Activated CD8-positive, alpha-beta memory T cell treated with anti-CD3 and anti-CD28 coated beads for 24 hours (primary cell): ENCODE results near the gene CCDC127.

ENCODE experiments used
- DNase-seq: peaks from one replicate; pipeline ENCODE4 v3.0.0-alpha.2; 2020

Gene CCDC127

DNA sequence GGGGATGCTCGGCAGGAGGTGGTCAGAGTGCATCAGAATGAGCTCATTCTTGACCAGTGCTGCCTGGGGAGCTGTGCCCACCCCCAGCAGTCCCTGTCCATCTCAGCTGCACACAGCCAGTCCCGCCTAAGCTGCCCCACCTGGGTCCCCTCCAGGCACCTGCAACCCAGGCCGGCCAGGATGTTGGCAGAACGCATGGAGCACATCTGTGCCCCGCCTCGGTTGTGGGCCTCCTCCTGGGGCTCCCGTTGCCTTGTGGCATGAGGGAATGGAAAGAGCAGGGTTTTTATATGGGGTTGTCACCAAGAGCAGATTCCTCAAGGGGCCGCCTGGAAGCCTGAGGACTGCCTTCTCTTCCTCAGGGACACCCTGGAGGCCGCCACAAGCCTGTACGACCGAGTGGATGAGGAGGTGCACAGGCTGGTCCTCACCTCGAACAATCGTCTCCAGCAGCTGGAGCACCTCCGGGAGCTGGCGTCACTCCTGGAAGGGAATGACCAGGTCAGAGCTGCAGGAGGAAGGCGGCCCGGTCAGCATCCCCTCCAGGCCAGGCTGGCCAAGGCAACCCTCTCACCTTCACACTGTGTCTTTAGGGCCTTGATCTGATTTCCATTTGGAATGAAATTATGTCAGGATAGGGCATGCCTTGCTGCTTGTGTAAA is 61.4 kb downstream of the CCDC127 start:
- DNase-seq, result no peak

GRCh38 chr5:155651-156410 is 62.1 kb downstream of the CCDC127 start:
- DNase-seq, result no peak

- DNase-seq, result no peak
These were observed 63.1 kb downstream of the CCDC127 start for GRCh38 chr5:154826-155225.

DNA sequence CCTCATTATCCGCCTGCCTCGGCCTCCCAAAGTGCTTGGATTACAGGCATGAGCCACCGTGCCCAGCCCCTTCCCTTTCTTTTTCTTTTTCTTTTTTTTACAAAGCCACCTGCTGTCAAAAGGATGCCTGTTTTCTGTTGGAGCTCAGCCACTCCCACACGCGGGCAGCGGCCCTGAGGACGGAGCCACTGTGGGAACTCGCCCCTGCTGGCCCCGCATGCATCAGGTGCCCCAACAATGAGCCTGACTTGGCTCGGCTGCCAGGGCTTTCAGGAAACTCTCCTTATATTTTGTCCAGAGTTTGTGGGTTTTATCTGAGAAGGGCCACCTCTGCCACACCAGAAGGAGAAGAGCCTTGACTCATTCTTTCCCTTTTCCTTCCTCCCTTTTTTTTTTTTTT is 63.7 kb downstream of the CCDC127 start:
- no peak for DNase-seq

DNA sequence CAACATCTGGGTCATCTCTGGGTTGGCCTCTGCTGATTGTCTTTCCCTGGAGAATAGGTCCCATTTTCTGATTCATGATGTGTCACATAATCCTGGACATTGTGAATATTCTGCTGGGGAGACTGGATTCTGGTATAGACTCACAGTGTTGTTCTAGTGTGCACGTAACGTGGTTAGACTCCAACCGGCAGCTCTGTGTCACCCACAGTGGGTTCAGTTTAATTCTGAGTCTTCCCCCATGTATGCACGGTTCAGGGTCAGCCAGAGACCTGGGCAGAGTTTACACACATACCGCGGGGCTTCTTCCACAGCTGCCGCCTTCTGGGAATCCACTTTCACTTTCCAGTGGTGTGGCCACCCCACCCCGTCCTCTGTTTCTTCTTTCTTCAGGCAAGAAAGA is 64.7 kb downstream of the CCDC127 start:
- DNase-seq, result no peak

DNA sequence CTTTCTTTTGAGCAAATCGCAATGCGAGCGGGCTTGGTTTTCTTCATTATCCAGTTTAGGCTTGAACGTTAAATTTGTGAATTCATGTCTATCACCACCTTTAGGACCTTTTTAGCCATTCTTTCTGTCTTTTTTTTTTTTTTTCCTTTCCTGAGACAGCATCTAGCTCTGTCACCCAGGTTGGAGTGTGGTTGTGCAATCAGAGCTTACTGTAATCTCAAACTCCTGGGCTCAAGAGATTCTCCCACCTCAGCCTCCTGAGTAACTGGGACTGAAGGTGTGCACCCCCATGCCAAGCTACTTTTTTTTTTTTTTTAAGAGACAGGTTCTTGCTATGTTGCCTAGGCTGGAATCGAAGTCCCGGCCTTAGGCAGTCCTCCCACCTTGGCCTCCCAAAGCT is 65.9 kb downstream of the CCDC127 start:
- no peak for DNase-seq

DNA sequence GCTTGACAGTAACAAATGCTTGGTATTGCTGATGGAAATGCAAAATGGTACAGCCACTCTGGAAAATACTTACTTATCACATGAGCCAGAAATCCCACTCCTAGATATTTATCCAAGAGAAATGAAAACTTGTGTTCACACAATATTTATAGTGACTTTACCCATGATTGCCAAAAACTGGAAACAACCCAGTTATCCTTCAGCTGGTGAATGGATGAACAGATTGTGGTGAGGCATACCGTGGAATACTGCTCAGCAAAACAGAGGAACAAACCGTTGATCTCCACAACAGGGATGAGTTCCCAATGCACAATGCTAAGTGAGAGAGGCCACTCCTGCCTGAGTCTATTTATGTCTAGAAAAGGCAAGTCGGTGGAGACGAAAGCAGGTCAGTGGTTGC is 67.2 kb downstream of the CCDC127 start:
- DNase-seq, result no peak

DNA sequence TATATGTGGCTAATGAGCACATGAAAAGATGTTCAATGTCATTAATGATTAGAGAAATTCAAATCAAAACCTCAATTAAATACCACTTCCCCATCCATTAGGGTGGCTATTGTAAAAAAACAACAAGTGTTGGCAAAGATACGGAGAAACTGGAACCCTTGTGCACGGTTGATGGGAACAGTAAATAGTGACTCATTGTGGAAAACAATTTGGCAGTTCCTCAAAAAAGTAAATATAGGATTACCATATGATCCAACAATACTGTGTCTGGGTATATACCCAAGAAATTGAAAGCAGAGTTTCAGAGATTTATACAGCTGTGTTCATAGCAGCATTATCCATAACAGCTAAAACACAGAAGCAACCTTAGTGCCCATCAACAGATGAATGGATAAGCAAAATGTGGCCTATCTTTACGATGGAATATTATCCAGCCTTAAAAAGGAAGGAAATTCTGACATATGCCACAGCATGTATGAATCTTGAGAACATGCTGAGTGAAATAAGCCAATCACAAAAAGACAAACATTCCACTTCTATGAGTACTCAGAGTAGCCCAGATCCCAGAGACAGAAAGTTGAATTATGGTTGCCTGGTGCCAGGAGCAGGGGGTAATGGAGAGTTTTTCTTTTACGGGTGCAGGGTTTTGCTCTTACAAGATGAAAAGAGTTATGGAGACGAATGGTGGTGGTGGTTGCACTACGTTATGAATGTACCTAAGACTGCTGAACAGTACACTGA is 68.0 kb downstream of the CCDC127 start:
- no peak for DNase-seq

DNA sequence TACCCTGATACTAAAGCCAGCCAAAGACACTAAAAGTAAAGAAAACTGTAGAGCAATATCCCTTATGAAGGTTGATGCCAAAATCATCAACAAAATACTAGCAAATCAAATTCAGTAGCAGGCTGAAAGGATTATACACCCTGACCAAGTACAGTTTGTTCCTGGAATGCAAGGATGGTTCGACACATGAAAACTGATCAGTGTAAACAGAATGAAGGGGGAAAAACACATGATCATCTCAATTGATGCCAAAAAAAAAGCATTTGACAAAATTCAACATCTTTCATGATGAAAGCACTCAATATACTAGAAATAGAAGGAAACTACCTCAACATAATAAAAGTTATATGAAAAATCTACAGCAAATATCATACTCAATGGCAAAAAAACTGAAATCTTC is 70.2 kb downstream of the CCDC127 start:
- no peak for DNase-seq
